Heart left ventricle (tissue), 13 donors: ENCODE data around the gene RBM44.

Experiments
- CTCF ChIP-seq, 12 donors: fragments of 200-600 bp; sonication (generic) in 4 of 12; IDR thresholded peaks; one replicate each; pipeline versions ENCODE4 v1.5.0 to v1.8.0; 2018 to 2022; ENCODE audit warnings: antibody characterized with exemption in 12 of 12, mild to moderate bottlenecking in 5 of 12
- POLR2A ChIP-seq, 2 donors: fragments of 450-650 bp; IDR thresholded peaks; one replicate each; pipeline ENCODE4 v1.6.1; 2017; ENCODE audit warnings: antibody characterized with exemption in 2 of 2, mild to moderate bottlenecking in 2 of 2, moderate library complexity in 2 of 2
- donor health status: ischemic (EF 13 %, LVEDD 7.1; RV severe dilation, severe dysfunction).
- donor health status: DM: no; HTN: yes; CAD: no.
- donor health status: DM: no; HTN: no; CAD: no.
- donor health status: ischemic (EF 25% LVEDD 6.9; RV normal size, moderate dysfunction).
- donor health status: ischemic (EF 25% LVEDD 5.7; RV mildly dilated, moderate dysfunction).
- donor health status: ischemic (EF 35%, LVEDD 5.7; RV mildly dilated, moderate dysfunction).
- donor health status: nonischemic (EF 11% LVEDD 7.7; RV severe dilation, severe dysfunction).
- donor health status: DM: yes; HTN: yes; CAD: no.
- donor health status: PGD.
- donor health status: ischemic (EF 29% LVEDD 5.4; RV normal size, mild dysfunction).
- donor health status: nonischemic (EF 23%, LVEDD 6.1; RV moderate dilation, normal function).

GRCh38 chr2:237759176-237759575 is 39.4 kb upstream of the RBM44 start:
- TF ChIP-seq POLR2A (IDR thresholded peaks at IDR 0.05): no peak
- no peak for TF ChIP-seq CTCF (IDR thresholded peaks at IDR 0.05)
